ENCODE measurements around the gene GNL3. TPM values are rescaled to one million over a fixed set of nuclear protein-coding genes. Genes with fewer than 3 reads are reported as not detected.

The GNL3 gene
- total and polyA plus RNA-seq, 2 donors (not counting 3 experiments of a cell fraction or from before 2014, with no cell fraction given) = 27.8 to 109 TPM

- DNase-seq (ENCODE audit: low read depth, low spot score) = peak; percentile 36
- Histone ChIP-seq H4K20me1 (replicated peaks; ENCODE audit: control insufficient read depth, extremely low read depth, insufficient read depth, low read length) (no peaks in the 10 kb centered on the region), H3K4me2 (ENCODE audit: insufficient read depth, low read length) (peak overlapping the region; percentile 89), H3K4me3 (replicated peaks in 1 of 3; ENCODE audit: insufficient read depth in 1 of 3, low read depth in 1 of 3, low read length in 3 of 3) (peak overlapping the region; percentile 62 to 94 (median 92)), H3K9me3 (replicated peaks; ENCODE audit: control insufficient read depth, insufficient read depth, low read length) (no peaks in the 10 kb centered on the region), H3K79me2 (ENCODE audit: control insufficient read depth, insufficient read depth, low read length) (peaks cover 48% of the 10 kb centered on the region), H3K36me3 (ENCODE audit: control insufficient read depth in 2 of 2, extremely low read depth in 1 of 2, insufficient read depth in 2 of 2, low read length in 2 of 2) (peaks cover 0 to 11% of the 10 kb centered on the region in 2 experiments), H3K27me3 (ENCODE audit: control insufficient read depth in 2 of 2, insufficient read depth in 2 of 2, low read length in 2 of 2) (no peaks in the 10 kb centered on the region), H3K9ac (replicated peaks; ENCODE audit: extremely low read depth, insufficient read depth, low read length) (peak overlapping the region; percentile 90), H3K4me1 (ENCODE audit: control insufficient read depth, extremely low read depth, insufficient read depth, low read length) (peaks cover 17% of the 10 kb centered on the region), H2AFZ (ENCODE audit: low read depth, low read length) (peak overlapping the region; percentile 100), H3K9me1 (replicated peaks; ENCODE audit: control insufficient read depth, extremely low read depth, insufficient read depth, low read length) (no peaks in the 10 kb centered on the region), H3K27ac (ENCODE audit: insufficient read depth, low read depth, low read length) (peak overlapping the region; percentile 57)
- TF ChIP-seq, protein P1, sequence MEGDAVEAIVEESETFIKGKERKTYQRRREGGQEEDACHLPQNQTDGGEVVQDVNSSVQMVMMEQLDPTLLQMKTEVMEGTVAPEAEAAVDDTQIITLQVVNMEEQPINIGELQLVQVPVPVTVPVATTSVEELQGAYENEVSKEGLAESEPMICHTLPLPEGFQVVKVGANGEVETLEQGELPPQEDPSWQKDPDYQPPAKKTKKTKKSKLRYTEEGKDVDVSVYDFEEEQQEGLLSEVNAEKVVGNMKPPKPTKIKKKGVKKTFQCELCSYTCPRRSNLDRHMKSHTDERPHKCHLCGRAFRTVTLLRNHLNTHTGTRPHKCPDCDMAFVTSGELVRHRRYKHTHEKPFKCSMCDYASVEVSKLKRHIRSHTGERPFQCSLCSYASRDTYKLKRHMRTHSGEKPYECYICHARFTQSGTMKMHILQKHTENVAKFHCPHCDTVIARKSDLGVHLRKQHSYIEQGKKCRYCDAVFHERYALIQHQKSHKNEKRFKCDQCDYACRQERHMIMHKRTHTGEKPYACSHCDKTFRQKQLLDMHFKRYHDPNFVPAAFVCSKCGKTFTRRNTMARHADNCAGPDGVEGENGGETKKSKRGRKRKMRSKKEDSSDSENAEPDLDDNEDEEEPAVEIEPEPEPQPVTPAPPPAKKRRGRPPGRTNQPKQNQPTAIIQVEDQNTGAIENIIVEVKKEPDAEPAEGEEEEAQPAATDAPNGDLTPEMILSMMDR (IDR thresholded peaks at IDR 0.05; ENCODE audit: extremely low read depth in 1 of 2, insufficient read depth in 1 of 2, low read depth in 1 of 2, low read length in 2 of 2) = no peak
- TF ChIP-seq EZH2 (IDR thresholded peaks at IDR 0.05; ENCODE audit: borderline replicate concordance, low read depth, low read length, severe bottlenecking) = no peak
- TF ChIP-seq JUN (IDR thresholded peaks at IDR 0.05; ENCODE audit: borderline replicate concordance, insufficient read depth, insufficient read length, low read depth) = no peak
- no peak for TF ChIP-seq POLR2A (IDR thresholded peaks at IDR 0.05; ENCODE audit: low read depth, low read length)
- TF ChIP-seq GATA2 (IDR thresholded peaks at IDR 0.05; ENCODE audit: insufficient read depth, insufficient read length, low read depth, low read length) = no peak
- no peak for TF ChIP-seq MAX (IDR thresholded peaks at IDR 0.05; ENCODE audit: insufficient read depth, insufficient read length)
- TF ChIP-seq POLR2AphosphoS5 (IDR thresholded peaks at IDR 0.05; ENCODE audit: insufficient read depth, low read depth, low read length) = no peak
- no peak for TF ChIP-seq MYC (IDR thresholded peaks at IDR 0.05; ENCODE audit: low read depth, low read length)
- TF ChIP-seq FOS (IDR thresholded peaks at IDR 0.05; ENCODE audit: borderline replicate concordance, insufficient read depth, low read length) = no peak
- ChIA-PET CTCF (interaction anchor here (1.2 kb wide), 1 partner anchor 12 kb away, joined by 3 read pairs; no protein-coding TSS in a partner anchor), POLR2A (interaction anchor here (0.8 to 1.2 kb wide), 2 partner anchors 11 to 38 kb away, joined by 3 to 4 read pairs; no protein-coding TSS in a partner anchor)
- peak; percentile 78 for FAIRE-seq
- intact Hi-C loops (cut with micrococcal nuclease) = loop anchor here (2.0 kb wide), 1 partner anchor 18 kb away; the partner anchor contains the start of gene GNL3
- BruUV-seq (replicated peaks) = TSS peak; percentile 35
- dilution Hi-C loops (cut with MboI; ENCODE audit: extremely low pct_ligation_motif_present, low sequenced_read_pairs) = no loop called here
Observed at GRCh38 chr3:52704611-52705437, 19.0 kb downstream of the GNL3 start.

Measured in endothelial cell of umbilical vein (primary cell).